HL-60 (cell line): ENCODE results near the gene SENP3.

Source experiments
- CTCF ChIP-seq: IDR thresholded peaks from one replicate; pipeline ENCODE4 v1.5.1; 2011; ENCODE audit warnings: low read length, control low read depth, inconsistent platforms; ENCODE audit not compliant: insufficient read depth
- GABPA ChIP-seq: IDR thresholded peaks from 2 replicates; pipeline ENCODE4 v1.6.1; 2012; ENCODE audit warnings: low read depth
- SPI1 ChIP-seq: IDR thresholded peaks from 2 replicates; pipeline ENCODE4 v1.6.1; 2012; ENCODE audit warnings: low read depth, mild to moderate bottlenecking, borderline replicate concordance

GRCh38 chr17:7562208-7562605 lies 488 bp downstream of the SENP3 start:
- TF ChIP-seq CTCF, result no peak
- no peak for TF ChIP-seq GABPA
- no peak for TF ChIP-seq SPI1
